K562 (cell line): Measurements from ENCODE around the gene KLHL6. TPM values are rescaled to one million over a fixed set of nuclear protein-coding genes. Genes with fewer than 3 reads are reported as not detected.

ENCODE experiments used
- ATAC-seq: fragments of 200-7000 bp; cut with Tn5 transposase; 3 replicates; pipeline ENCODE4 v1.9.1; 2020; ENCODE audit warnings: moderate library complexity
- BruUV-seq: library from RNA; stranded (reverse); fragments of 400-500 nt; replicated peaks from 2 replicates; lab custom pipeline; 2021; lab: Mats Ljungman, UMichigan
- CTCF ChIA-PET: fragments of 300-600 bp; formaldehyde crosslinking; extraction: SDS; loops from one replicate; lab custom pipeline; 2021; ENCODE audit warnings: low intra/inter-chr PET ratio; lab: Yijun Ruan, JAX
- POLR2A ChIA-PET: fragments of 300-600, 350-650 bp; sonication (Branson Sonifier 250); formaldehyde crosslinking; extraction: SDS; loops from one replicate; lab custom pipeline; 2021; ENCODE audit warnings: antibody characterized with exemption, inconsistent platforms; lab: Yijun Ruan, JAX
- DNase-seq, 4 experiments: peaks; one replicate each; pipeline versions ENCODE4 v3.0.0 to v3.0.0-alpha.2; 2011 to 2018; ENCODE audit warnings: low spot score in 3 of 4, mixed read lengths in 3 of 4; ENCODE audit errors: extremely low read depth in 1 of 4
- FAIRE-seq: peaks from 2 replicates; lab custom pipeline; 2011; peaks lifted over from hg19 to GRCh38; lab: Jason Lieb, UNC
- H2AFZ ChIP-seq: 2 replicates; pipeline ENCODE4 v1.6.0; 2011; ENCODE audit warnings: low read depth, low read length, control low read depth, inconsistent platforms
- H3K27ac ChIP-seq: fragments of 200-600 bp; 3 replicates; pipeline ENCODE4 v1.8.0; 2011; ENCODE audit warnings: low read depth, mild to moderate bottlenecking, control low read depth, inconsistent platforms, low read length, moderate library complexity, mixed read lengths; ENCODE audit errors: extremely low read depth
- H3K27me3 ChIP-seq, 2 experiments: fragments of 300-600 bp in 1 of 2; 2 replicates in 1 of 2; 3 replicates in 1 of 2; pipeline versions ENCODE4 v1.6.0 to v1.8.0; 2011; ENCODE audit warnings: inconsistent platforms in 2 of 2, low read length in 2 of 2, mild to moderate bottlenecking in 1 of 2, mixed read lengths in 1 of 2, moderate library complexity in 1 of 2; ENCODE audit not compliant: control insufficient read depth in 2 of 2, insufficient read depth in 2 of 2
- H3K36me3 ChIP-seq: fragments of 300-600 bp; 3 replicates; pipeline ENCODE4 v1.8.0; 2011; ENCODE audit warnings: mild to moderate bottlenecking, low read length, inconsistent platforms; ENCODE audit not compliant: control insufficient read depth, insufficient read depth
- H3K4me1 ChIP-seq, 2 experiments: fragments of 200-600 bp in 1 of 2; replicated peaks in 1 of 2; 2 replicates in 1 of 2; 3 replicates in 1 of 2; pipeline versions ENCODE4 v1.5.1 to v1.8.0; 2011; ENCODE audit warnings: inconsistent platforms in 2 of 2, low read length in 2 of 2, mild to moderate bottlenecking in 1 of 2, mixed read lengths in 1 of 2, moderate library complexity in 1 of 2; ENCODE audit not compliant: control insufficient read depth in 2 of 2, insufficient read depth in 2 of 2
- H3K4me2 ChIP-seq: 2 replicates; pipeline ENCODE4 v1.6.1; 2011; ENCODE audit warnings: low read length, control low read depth, inconsistent platforms, mixed read lengths; ENCODE audit not compliant: insufficient read depth
- H3K4me3 ChIP-seq: fragments of 200-600 bp; sonication (generic), shearing (Covaris generic); 2 replicates; pipeline ENCODE4 v1.5.1; 2016; ENCODE audit warnings: control low read depth, inconsistent platforms
- H3K79me2 ChIP-seq: fragments of 200-600 bp; 3 replicates; pipeline ENCODE4 v1.8.0; 2011; ENCODE audit warnings: low read length, inconsistent platforms; ENCODE audit not compliant: control insufficient read depth, insufficient read depth
- H3K9ac ChIP-seq, 2 experiments: 2 replicates each; pipeline versions ENCODE4 v1.6.0 to v1.6.1; 2011; ENCODE audit warnings: low read depth in 2 of 2, low read length in 2 of 2, control low read depth in 1 of 2, inconsistent platforms in 1 of 2, mild to moderate bottlenecking in 1 of 2, mixed read lengths in 1 of 2; ENCODE audit not compliant: insufficient read depth in 1 of 2
- H3K9me1 ChIP-seq: one replicate; pipeline ENCODE4 v1.6.0; 2011; ENCODE audit warnings: inconsistent platforms, mild to moderate bottlenecking, low read length, moderate library complexity; ENCODE audit not compliant: control insufficient read depth, insufficient read depth
- H3K9me3 ChIP-seq: replicated peaks from 2 replicates; pipeline ENCODE4 v1.5.1; 2011; ENCODE audit warnings: low read depth, low read length, inconsistent platforms; ENCODE audit not compliant: control insufficient read depth, insufficient read depth
- H4K20me1 ChIP-seq: replicated peaks from 2 replicates; pipeline ENCODE4 v1.6.1; 2011; ENCODE audit warnings: low read length, inconsistent platforms, mixed read lengths; ENCODE audit not compliant: control insufficient read depth, insufficient read depth
- BDP1 ChIP-seq: IDR thresholded peaks from 3 replicates; pipeline ENCODE4 v1.6.1; 2011; ENCODE audit not compliant: insufficient read length, insufficient read depth
- ERF ChIP-seq: fragments of 450-650 bp; formaldehyde crosslinking; IDR thresholded peaks from 2 replicates; pipeline ENCODE4 v1.4.0; 2020; ENCODE audit warnings: mild to moderate bottlenecking, mixed read lengths
- HCFC1 ChIP-seq: IDR thresholded peaks from 2 replicates; pipeline ENCODE4 v1.6.1; 2012; ENCODE audit warnings: low read depth, low read length, improper control_type of control experiment
- HDAC6 ChIP-seq: IDR thresholded peaks from 2 replicates; pipeline ENCODE4 v1.6.1; 2012; ENCODE audit warnings: low read depth, mild to moderate bottlenecking, control low read depth, inconsistent platforms, low read length, moderate library complexity
- KLF1 ChIP-seq: fragments of 450-650 bp; IDR thresholded peaks from 2 replicates; pipeline ENCODE4 v1.6.1; 2016; ENCODE audit warnings: missing genetic modification characterization, missing compliant biosample characterization
- MEIS2 ChIP-seq: fragments of 450-650 bp; IDR thresholded peaks from 2 replicates; pipeline ENCODE4 v1.6.1; 2014; ENCODE audit warnings: mild to moderate bottlenecking; ENCODE audit not compliant: partially characterized antibody
- PHF21A ChIP-seq: fragments of 450-650 bp; IDR thresholded peaks from 2 replicates; pipeline ENCODE4 v1.6.1; 2017; ENCODE audit warnings: low read depth, borderline replicate concordance
- PTTG1 ChIP-seq: fragments of 450-650 bp; IDR thresholded peaks from 2 replicates; pipeline ENCODE4 v1.6.1; 2016; ENCODE audit warnings: low read depth, mild to moderate bottlenecking, missing genetic modification characterization, missing compliant biosample characterization
- RBM17 ChIP-seq: fragments of 200-400 bp; formaldehyde crosslinking; IDR thresholded peaks from 2 replicates; pipeline ENCODE4 v1.6.1; 2017; ENCODE audit warnings: low read depth, mild to moderate bottlenecking, low read length, borderline replicate concordance
- TCF3 ChIP-seq: sonication (generic); formaldehyde crosslinking; IDR thresholded peaks from 2 replicates; pipeline ENCODE4 v1.4.0; 2020; ENCODE audit warnings: mild to moderate bottlenecking, missing genetic modification reagents
- ZNF316 ChIP-seq: fragments of 450-650 bp; IDR thresholded peaks from 2 replicates; pipeline ENCODE4 v1.6.1; 2016
- ZNF551 ChIP-seq: fragments of 250-450 bp; sonication (Bioruptor Pico); IDR thresholded peaks from 2 replicates; pipeline ENCODE4 v1.5.0; 2021; ENCODE audit warnings: mild to moderate bottlenecking, moderate library complexity
- WGBS: fragments of 100-300 bp; shearing (Covaris generic); methylation state at CpG from one replicate; pipeline ENCODE4 v1.1.6; 2016; ENCODE audit warnings: low coverage, mixed read lengths; ENCODE audit not compliant: insufficient coverage; ENCODE audit errors: missing lambda C conversion rate; 5-methylcytosine and 5-hydroxymethylcytosine counted together
- in situ Hi-C: fragments of 300-500 bp; cut with MboI; formaldehyde crosslinking; loops from 4 replicates; pipeline ENCODE4 v1.15.0; 2018; ENCODE audit warnings: inconsistent platforms, mixed read lengths
- intact Hi-C: fragments of 100-400 bp; cut with micrococcal nuclease; formaldehyde crosslinking; loops from 2 replicates; pipeline ENCODE4 v1.14.2; 2022
- polyA plus RNA-seq, 8 experiments: library from polyadenylated mRNA; depleted of rRNA in 4 of 8; stranded (reverse) in 5 of 8; unstranded in 3 of 8; fragments of >200 nt; fragmentation: Nextera tagmentation in 2 of 8; fragmentation: Illumina TruSeq in 1 of 8; extraction: Ambion mirVana in 2 of 8; extraction: Trizol in 1 of 8; gene quantifications; 2 replicates each; pipeline versions ENCODE4 v1.2.1 to v1.2.3, GENCODE V29; 2011 to 2014; ENCODE audit warnings: inconsistent platforms in 1 of 8, missing spikeins in 1 of 8
- total RNA-seq, 7 experiments: library from RNA; depleted of rRNA in 6 of 7; stranded (reverse); fragments of >200 nt in 6 of 7; fragmentation: Illumina TruSeq in 2 of 7; extraction: Trizol in 2 of 7; gene quantifications; 2 replicates each; pipeline versions ENCODE4 v1.2.1 to v1.2.3, GENCODE V29; 2011 to 2021; ENCODE audit warnings: low replicate concordance in 1 of 7
- TF ChIP-seq, protein P1 (sequence below): fragments of 250-450 bp; sonication (Bioruptor Pico); IDR thresholded peaks from 2 replicates; pipeline ENCODE4 v1.4.0; 2020; ENCODE audit warnings: mild to moderate bottlenecking, moderate library complexity
- TF ChIP-seq, protein P2 (sequence below), 2 experiments: IDR thresholded peaks; 2 replicates each; pipeline ENCODE4 v1.6.1; 2012; ENCODE audit warnings: improper control_type of control experiment in 2 of 2, low read depth in 2 of 2, low read length in 2 of 2, borderline replicate concordance in 1 of 2

Gene KLHL6
- total and polyA plus RNA-seq, 9 of the 15 experiments (the other 6 are each of a cell fraction or from before 2014, with no cell fraction given), result 0.18 to 2.1 (median 1.4) TPM

DNA sequence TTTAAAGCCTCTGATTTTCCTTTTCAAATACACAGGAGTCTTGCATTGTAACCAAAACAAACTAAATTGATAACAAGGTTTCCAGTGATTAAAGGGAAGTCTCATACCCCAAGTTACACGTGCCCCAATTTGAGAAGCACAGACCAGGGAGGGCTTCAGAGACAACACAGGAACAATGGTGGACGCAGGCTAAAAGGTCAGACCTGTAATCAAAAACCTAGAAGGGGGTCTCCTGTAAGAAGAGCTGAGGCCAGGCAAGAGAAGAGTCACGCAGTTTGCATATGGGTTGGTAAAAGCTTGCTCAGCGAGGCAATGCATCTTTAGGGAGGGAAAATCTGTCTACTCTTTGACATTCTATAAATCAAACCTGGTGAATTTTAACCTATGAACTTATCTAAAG, 68.5 kb downstream of the KLHL6 start (continued):
- TF ChIP-seq MEIS2, result peak; percentile 12
- TF ChIP-seq, all 486 proteins: peak for 1

DNA sequence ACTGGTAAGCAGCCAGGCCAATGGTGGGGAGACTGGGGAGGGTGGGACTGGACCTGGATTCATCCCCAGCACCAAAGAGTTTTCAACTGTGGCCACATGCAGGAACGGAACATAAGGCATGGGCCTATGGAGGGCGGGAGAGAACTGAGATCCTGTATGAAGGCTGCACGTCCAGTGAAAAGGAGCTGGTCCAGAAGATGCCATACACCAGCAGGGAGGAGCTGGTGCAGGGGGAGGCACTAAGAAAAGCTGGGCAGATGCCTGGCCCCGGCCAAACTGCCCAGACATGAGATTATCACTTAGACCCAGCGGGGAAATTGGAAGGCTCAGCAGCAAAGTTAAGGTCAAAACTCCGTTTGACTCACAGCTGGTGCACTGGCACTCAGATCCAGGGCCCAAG, 69.0 kb downstream of the KLHL6 start:
- FAIRE-seq (no peak), ATAC-seq (no peak), DNase-seq (no peak)
- no peaks in the 10 kb centered on the region for H3K9me1 ChIP-seq
- in situ Hi-C loops (no loop called here), intact Hi-C loops (no loop called here)
- no peaks in the 10 kb centered on the region for H3K36me3 ChIP-seq
- peaks cover 3 to 9% of the 10 kb centered on the region in 2 experiments; a peak in 1 of 5 replicates for H3K4me1 ChIP-seq
- no peak overlapping the region for H3K27ac ChIP-seq
- POLR2A ChIA-PET, result interaction anchor here (0.6 to 1.6 kb wide), 3 partner anchors 12 to 222 kb away, joined by 3 to 5 read pairs (median 4); no protein-coding TSS in a partner anchor
- no peaks in the 10 kb centered on the region for H3K27me3 ChIP-seq
- BruUV-seq, result no TSS peak
- TF ChIP-seq ZNF551 (CRISPR knock-in tag) (no peak), TCF3 (no peak), KLF1 (tag) (no peak), PTTG1 (tag) (no peak), ZNF316 (no peak), PHF21A (no peak), RBM17 (no peak), ERF (CRISPR knock-in tag) (no peak), HCFC1 (no peak), HDAC6 (no peak), BDP1 (no peak)
- TF ChIP-seq, protein P1, sequence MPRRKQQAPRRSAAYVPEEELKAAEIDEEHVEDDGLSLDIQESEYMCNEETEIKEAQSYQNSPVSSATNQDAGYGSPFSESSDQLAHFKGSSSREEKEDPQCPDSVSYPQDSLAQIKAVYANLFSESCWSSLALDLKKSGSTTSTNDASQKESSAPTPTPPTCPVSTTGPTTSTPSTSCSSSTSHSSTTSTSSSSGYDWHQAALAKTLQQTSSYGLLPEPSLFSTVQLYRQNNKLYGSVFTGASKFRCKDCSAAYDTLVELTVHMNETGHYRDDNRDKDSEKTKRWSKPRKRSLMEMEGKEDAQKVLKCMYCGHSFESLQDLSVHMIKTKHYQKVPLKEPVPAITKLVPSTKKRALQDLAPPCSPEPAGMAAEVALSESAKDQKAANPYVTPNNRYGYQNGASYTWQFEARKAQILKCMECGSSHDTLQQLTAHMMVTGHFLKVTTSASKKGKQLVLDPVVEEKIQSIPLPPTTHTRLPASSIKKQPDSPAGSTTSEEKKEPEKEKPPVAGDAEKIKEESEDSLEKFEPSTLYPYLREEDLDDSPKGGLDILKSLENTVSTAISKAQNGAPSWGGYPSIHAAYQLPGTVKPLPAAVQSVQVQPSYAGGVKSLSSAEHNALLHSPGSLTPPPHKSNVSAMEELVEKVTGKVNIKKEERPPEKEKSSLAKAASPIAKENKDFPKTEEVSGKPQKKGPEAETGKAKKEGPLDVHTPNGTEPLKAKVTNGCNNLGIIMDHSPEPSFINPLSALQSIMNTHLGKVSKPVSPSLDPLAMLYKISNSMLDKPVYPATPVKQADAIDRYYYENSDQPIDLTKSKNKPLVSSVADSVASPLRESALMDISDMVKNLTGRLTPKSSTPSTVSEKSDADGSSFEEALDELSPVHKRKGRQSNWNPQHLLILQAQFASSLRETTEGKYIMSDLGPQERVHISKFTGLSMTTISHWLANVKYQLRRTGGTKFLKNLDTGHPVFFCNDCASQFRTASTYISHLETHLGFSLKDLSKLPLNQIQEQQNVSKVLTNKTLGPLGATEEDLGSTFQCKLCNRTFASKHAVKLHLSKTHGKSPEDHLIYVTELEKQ (CRISPR knock-in tag), result no peak
- TF ChIP-seq, protein P2, sequence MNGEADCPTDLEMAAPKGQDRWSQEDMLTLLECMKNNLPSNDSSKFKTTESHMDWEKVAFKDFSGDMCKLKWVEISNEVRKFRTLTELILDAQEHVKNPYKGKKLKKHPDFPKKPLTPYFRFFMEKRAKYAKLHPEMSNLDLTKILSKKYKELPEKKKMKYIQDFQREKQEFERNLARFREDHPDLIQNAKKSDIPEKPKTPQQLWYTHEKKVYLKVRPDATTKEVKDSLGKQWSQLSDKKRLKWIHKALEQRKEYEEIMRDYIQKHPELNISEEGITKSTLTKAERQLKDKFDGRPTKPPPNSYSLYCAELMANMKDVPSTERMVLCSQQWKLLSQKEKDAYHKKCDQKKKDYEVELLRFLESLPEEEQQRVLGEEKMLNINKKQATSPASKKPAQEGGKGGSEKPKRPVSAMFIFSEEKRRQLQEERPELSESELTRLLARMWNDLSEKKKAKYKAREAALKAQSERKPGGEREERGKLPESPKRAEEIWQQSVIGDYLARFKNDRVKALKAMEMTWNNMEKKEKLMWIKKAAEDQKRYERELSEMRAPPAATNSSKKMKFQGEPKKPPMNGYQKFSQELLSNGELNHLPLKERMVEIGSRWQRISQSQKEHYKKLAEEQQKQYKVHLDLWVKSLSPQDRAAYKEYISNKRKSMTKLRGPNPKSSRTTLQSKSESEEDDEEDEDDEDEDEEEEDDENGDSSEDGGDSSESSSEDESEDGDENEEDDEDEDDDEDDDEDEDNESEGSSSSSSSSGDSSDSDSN (IDR thresholded peaks at IDR 0.05; ENCODE audit: borderline replicate concordance in 1 of 2, low read depth in 2 of 2, low read length in 2 of 2), result no peak
- no peaks in the 10 kb centered on the region for H3K79me2 ChIP-seq
- H3K4me3 ChIP-seq, result no peak overlapping the region
- 25% methylated on average over 6 of the region's 6 CpGs for WGBS
- H2AFZ ChIP-seq, result no peak overlapping the region
- no peak overlapping the region for H3K4me2 ChIP-seq
- no peak overlapping the region for H3K9ac ChIP-seq
- no peaks in the 10 kb centered on the region for H3K9me3 ChIP-seq
- H4K20me1 ChIP-seq, result no peaks in the 10 kb centered on the region
- CTCF ChIA-PET, result no interaction called here
